GM18868 (cell line): ENCODE results near the gene ZCCHC24.

Experiments used
- ATAC-seq: cut with Tn5 transposase; IDR thresholded peaks from one replicate; pipeline ENCODE4 v1.9.1; 2021; ENCODE audit warnings: mild to moderate bottlenecking, moderate library complexity; ENCODE audit not compliant: unreplicated experiment

Gene ZCCHC24

DNA sequence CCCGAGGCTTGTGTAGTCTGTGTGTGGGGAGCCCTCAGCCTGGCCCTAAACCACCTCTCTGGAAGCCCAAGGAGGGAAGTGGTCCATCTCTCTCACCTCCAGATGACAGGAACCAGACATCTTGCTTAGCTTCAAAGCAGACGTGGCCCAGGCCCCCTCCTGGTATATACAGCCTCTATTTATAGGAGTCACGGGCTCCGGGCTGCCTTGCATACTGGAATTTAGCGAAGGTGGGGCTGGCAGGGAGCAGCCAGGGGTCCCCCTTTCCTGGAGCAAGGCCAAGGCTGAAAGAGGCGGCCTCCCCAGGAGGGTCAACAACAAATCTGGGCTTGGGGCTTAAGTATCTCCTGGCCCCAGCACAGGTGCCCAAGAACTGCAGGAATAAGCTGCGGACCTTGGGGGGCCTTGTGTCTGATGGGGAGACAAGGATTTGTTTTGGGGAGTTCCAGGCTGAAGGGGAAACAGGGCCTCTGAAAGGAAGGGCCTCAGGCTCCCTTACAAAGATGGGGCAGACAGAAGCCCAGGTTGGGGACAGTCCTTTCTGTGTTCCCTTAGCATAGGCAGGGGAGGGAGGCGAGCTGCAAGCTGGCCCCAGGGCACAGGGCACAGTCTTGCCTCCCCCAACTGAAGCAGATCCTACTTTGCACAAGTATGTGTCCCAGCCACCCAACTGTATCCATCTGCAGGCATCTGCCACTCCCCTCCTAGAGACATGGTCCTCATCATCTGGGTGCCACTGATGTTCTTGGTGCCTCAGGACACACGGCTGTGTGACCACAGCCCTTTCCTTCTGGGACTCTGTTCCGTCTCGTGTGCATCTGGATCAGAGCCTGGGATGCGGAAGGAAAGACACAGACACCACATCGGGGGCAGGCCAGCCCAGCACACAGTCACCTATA is 11.9 kb downstream of the ZCCHC24 start:
- no peak for ATAC-seq

- no peak for ATAC-seq
Measured at GRCh38 chr10:79431891-79432831, 13.3 kb downstream of the ZCCHC24 start.

- ATAC-seq: no peak
Measured at GRCh38 chr10:79431428-79431827, 14.0 kb downstream of the ZCCHC24 start.

GRCh38 chr10:79430936-79431335 is 14.5 kb downstream of the ZCCHC24 start:
- ATAC-seq: no peak

DNA sequence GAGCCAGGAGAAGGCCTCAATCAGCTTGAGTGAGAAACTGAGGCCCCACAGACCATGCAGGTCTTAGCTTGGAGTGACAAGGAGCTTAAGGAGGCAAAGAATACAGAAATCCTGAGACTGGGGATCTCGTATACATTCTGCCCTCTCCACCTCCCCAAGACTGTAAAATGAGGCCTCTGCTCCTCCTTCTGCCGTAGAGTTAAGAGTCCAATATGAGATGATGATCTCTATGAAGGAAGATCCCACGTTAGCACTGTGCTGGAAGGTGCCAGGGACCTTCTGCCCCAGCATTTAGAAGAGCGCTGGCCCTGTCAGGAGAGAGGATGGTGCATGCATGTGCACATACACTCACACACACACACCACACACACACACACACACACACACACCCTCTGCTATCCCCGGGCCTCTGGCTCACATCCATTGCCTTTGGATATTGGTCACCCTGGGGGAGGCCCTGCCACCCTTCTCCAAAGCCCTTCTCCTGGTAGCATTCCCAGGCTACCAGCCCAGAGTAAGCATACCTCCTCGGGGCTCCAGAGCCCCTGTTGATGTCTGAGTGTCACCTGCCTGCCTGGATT is 15.0 kb downstream of the ZCCHC24 start:
- no peak for ATAC-seq

DNA sequence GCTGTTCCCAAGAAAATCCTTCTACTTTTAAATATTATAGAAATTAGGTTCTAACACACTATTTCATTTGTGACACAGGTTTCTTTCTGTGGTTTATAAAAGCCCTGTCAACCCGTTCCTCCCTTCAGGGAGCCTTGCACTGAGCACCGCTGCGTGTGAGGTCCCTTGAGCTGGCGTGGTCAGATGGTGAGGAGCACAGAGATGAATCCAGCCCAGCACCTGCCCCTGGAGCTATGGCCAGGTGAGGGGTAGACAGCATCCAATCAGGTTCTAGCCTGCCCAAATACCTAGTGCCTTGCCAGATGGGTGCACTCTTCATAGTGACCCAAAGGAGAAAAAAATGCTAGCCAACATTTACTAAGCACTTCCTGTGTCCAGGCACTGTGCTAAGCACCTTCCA is 15.7 kb downstream of the ZCCHC24 start:
- no peak for ATAC-seq

GRCh38 chr10:79427965-79428364 is 17.5 kb downstream of the ZCCHC24 start:
- no peak for ATAC-seq

GRCh38 chr10:79425074-79425532 is 20.3 kb downstream of the ZCCHC24 start:
- ATAC-seq: no peak

GRCh38 chr10:79424221-79425073 is 21.0 kb downstream of the ZCCHC24 start:
- no peak for ATAC-seq

- no peak for ATAC-seq
Measured at GRCh38 chr10:79422178-79422892, 23.1 kb downstream of the ZCCHC24 start.

GRCh38 chr10:79420974-79421688 is 24.3 kb downstream of the ZCCHC24 start:
- ATAC-seq: no peak

DNA sequence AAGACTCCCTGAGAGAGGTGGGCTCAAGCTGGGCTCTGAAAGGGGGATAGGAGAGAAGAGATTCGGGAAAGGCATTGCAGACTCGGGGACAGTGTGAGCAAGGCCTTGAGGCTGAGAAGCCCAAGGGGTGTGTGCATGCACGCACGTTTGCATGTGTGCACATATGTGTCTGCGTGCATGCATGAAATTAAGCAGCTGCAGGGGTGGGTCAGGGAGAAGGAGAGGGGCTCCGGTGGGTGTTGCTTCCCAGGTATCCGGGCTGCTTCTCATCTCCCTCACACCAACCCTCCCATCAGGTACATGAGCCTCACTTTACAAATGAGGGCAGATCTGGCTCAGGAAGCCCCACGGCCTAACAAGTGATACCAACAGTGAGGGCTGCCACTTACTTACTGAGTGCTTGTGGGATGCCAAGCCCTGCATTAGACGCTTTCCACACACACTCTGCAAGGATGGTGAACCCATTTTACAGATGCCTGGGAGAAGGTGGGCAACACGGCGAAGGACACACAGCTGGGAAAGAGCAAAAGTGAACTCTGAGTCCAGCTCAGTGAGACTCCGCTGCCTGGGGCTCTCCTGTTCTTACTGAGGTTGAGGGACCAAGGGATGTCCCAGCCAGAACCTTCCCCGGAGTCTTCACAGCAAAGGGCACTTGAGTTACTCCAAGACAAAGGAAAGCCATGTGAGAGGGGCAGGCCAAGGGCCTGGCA is 26.4 kb downstream of the ZCCHC24 start:
- no peak for ATAC-seq

- no peak for ATAC-seq
Measured at GRCh38 chr10:79418274-79418673, 27.1 kb downstream of the ZCCHC24 start.

GRCh38 chr10:79417731-79418130 is 27.7 kb downstream of the ZCCHC24 start:
- no peak for ATAC-seq

- ATAC-seq: no peak
Measured at GRCh38 chr10:79417266-79417665, 28.2 kb downstream of the ZCCHC24 start.

GRCh38 chr10:79416578-79417255 is 28.7 kb downstream of the ZCCHC24 start:
- ATAC-seq: no peak

DNA sequence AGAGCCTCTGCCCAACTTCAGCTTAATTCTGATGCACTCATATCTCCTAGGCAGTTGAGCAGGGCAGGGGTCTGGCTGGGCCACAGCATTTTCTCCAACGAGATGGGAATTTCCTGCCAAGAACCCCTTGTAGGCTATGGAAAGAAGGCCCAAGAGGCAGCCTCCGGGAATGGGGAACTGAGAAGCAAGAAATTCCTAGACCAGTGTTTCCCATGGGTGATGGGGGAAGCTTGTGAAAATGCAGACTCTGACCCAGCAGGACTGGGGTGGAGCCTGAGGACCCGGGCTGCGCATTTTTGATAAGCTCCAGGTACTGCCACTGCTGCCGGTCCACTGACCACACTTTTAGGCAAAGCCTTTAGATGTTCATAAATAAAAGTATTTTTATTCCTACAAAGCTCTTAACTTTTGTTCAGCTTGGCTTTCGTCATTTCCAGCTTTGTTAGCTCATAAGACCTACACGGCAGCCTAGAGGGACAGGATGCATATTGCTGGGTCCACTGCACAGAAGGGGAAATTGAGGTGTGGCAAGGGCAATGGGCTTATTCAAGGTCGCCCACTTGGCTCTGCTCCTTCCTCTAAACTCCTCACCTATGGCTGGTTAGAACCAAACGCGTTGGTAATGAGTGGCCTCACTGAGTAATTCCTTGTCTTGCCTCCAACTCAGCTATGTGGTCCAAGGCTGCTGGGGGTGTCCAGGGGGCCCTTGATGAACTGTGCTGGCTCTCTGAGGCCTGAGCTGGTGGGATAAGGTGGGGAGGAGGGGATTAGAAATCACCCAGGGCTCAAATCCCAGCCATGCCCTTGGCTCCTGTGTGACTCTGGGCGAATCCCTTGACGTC is 29.5 kb downstream of the ZCCHC24 start:
- no peak for ATAC-seq
